Measurements from ENCODE around the gene BRMS1L.

BRMS1L gene

DNA sequence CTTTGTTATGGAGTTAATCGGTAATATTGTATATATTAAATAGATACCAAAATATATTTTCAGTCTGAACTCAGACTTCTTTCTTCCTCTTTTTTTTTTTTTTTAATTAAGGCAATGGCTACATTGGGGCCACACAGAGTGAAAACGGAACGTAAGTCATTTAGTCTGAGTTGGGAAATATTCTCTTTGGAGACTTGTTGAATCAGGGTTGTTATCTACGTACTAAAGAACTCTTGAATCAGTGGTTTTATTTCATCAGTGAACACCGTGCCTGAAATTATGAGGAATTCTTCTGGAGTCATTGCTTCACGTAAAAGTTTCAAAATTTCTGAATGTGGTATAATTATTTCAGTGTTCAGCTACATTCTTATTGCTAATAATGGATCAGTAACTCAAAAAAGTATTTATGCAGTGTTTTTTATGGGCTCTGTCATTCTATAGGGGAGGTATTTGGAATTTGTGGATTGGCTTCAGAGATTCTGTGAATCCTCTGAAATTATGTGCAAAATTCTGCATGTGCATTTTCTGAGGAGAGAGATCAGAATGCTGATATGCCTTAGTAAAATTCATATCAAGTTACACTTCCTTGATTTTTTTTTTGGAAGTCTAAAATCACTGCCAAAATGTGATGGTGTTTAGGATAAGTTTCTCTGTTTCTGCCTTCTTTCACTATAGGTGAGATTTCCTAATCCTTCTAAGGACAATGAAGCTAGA is 39.6 kb downstream of the BRMS1L start:
- in situ Hi-C loops (cut with MboI; ENCODE audit: low sequenced_read_pairs, unreplicated experiment): no loop called here

DNA sequence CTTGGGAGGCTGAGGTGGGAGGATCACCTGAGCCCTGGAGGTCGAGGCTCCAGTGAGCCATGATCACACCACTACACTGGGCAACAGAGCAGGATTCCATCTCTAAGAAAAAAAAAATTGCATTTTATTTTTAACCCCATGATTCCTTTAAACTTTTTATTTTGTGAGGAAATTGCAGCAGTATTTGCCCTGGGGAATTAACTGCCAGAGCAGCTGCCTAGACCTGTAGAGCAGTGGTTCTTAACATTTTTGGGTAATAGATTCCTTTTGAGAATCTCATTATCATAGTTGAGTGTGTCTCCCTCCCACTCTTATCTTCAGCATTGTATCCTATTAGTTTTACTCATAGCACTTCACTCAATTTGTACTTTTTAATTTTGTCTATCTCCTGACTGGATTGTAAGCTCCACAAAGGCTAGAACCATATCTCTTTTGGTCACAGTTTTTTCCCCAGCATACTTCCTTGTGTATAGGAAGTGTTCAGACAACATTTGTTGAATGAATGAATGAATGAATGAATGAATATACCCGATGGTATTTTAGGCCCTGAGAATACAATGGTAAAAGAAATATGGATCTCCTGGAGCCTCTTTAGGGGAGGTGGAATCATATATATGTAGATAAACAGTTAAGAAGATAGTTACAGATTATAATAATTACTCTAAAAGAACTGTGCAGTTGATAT is 40.6 kb downstream of the BRMS1L start:
- no peak for TF ChIP-seq CTCF (IDR thresholded peaks at IDR 0.05; ENCODE audit: borderline replicate concordance, control extremely low read depth, extremely low read depth, insufficient read depth, missing control alignments)
- no peak for DNase-seq (ENCODE audit: low spot score)
- in situ Hi-C loops (cut with MboI; ENCODE audit: low sequenced_read_pairs, unreplicated experiment): no loop called here

More for the DNA sequence above, 39.6 kb downstream of the BRMS1L start:
- TF ChIP-seq CTCF (IDR thresholded peaks at IDR 0.05; ENCODE audit: borderline replicate concordance, control extremely low read depth, extremely low read depth, insufficient read depth, missing control alignments): no peak
- no peak for DNase-seq (ENCODE audit: low spot score)

- DNase-seq (ENCODE audit: low spot score): no peak
- TF ChIP-seq CTCF (IDR thresholded peaks at IDR 0.05; ENCODE audit: borderline replicate concordance, control extremely low read depth, extremely low read depth, insufficient read depth, missing control alignments): no peak
- in situ Hi-C loops (cut with MboI; ENCODE audit: low sequenced_read_pairs, unreplicated experiment): no loop called here
These were observed 41.1 kb downstream of the BRMS1L start for GRCh38 chr14:35867280-35867629.

GRCh38 chr14:35875296-35875695 is 49.2 kb downstream of the BRMS1L start:
- in situ Hi-C loops (cut with MboI; ENCODE audit: low sequenced_read_pairs, unreplicated experiment): loop anchor here (25.0 kb wide), 2 partner anchors 512 to 687 kb away; no protein-coding TSS in a partner anchor
- no peak for DNase-seq (ENCODE audit: low spot score)

DNA sequence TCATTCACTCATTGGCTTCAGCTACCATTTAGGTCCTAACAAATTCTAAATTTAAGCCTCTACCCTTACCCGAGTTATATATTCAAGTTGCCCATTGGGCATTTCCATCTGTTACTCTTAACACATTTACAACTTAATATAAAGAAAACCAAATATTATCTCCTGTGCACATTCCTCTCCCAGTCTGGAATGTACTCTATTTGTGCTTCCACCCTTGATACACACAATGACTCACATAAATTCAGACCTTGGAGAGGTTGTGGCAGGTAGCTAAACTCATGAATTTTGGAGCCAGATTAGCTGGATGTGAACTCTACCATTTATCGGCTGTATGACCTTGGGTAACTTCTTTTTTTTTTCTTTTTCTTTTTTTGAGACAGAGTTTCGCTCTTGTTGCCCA is 51.1 kb downstream of the BRMS1L start:
- in situ Hi-C loops (cut with MboI; ENCODE audit: low sequenced_read_pairs, unreplicated experiment): loop anchor here (25.0 kb wide), 2 partner anchors 510 to 685 kb away; no protein-coding TSS in a partner anchor
- no peak for DNase-seq (ENCODE audit: low spot score)

More at GRCh38 chr14:35875296-35875695, 49.2 kb downstream of the BRMS1L start:
- TF ChIP-seq CTCF (IDR thresholded peaks at IDR 0.05; ENCODE audit: borderline replicate concordance, control extremely low read depth, extremely low read depth, insufficient read depth, missing control alignments): no peak

More for the DNA sequence above, 51.1 kb downstream of the BRMS1L start:
- TF ChIP-seq CTCF (IDR thresholded peaks at IDR 0.05; ENCODE audit: borderline replicate concordance, control extremely low read depth, extremely low read depth, insufficient read depth, missing control alignments): no peak
